Measurements from ENCODE around the gene ACSM6.

Gene ACSM6

DNA sequence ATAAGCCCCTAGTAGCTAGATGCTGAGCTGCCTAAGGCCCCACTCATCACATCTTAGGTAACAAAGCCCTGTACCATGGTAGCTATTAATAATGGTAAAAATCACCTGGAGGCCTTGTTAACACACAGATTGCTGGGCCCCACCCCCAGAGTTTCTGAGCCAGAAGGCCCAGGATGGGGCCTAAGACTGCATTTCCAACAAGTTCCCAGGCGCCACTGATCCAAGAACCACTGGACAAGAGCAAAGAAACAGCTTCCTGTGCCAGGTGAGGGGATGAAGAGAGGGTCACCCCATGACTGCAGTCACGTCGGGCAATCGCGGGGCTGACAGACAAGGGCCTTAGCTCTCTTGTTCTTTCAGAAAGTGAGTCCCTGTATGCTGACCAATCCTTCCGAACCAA lies 46.8 kb downstream of the ACSM6 start:
- H3K27me3 ChIP-seq = no peaks in the 10 kb centered on the region
- H3K4me1 ChIP-seq (ENCODE audit: control insufficient read depth in 1 of 2, insufficient read depth in 1 of 2, low read depth in 1 of 2, low read length in 1 of 2) = no peaks in the 10 kb centered on the region
- TF ChIP-seq, protein P1, sequence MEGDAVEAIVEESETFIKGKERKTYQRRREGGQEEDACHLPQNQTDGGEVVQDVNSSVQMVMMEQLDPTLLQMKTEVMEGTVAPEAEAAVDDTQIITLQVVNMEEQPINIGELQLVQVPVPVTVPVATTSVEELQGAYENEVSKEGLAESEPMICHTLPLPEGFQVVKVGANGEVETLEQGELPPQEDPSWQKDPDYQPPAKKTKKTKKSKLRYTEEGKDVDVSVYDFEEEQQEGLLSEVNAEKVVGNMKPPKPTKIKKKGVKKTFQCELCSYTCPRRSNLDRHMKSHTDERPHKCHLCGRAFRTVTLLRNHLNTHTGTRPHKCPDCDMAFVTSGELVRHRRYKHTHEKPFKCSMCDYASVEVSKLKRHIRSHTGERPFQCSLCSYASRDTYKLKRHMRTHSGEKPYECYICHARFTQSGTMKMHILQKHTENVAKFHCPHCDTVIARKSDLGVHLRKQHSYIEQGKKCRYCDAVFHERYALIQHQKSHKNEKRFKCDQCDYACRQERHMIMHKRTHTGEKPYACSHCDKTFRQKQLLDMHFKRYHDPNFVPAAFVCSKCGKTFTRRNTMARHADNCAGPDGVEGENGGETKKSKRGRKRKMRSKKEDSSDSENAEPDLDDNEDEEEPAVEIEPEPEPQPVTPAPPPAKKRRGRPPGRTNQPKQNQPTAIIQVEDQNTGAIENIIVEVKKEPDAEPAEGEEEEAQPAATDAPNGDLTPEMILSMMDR (IDR thresholded peaks at IDR 0.05) = no peak
- H3K27ac ChIP-seq = no peak overlapping the region
- H3K36me3 ChIP-seq = no peaks in the 10 kb centered on the region
- no peaks in the 10 kb centered on the region for H3K9me3 ChIP-seq
- no peak overlapping the region for H3K4me3 ChIP-seq (ENCODE audit: low read depth in 1 of 2, low read length in 1 of 2)

- Histone ChIP-seq H3K4me3 (ENCODE audit: low read depth in 1 of 2, low read length in 1 of 2) (no peak overlapping the region), H3K9me3 (no peaks in the 10 kb centered on the region), H3K27me3 (no peaks in the 10 kb centered on the region), H3K4me1 (ENCODE audit: control insufficient read depth in 1 of 2, insufficient read depth in 1 of 2, low read depth in 1 of 2, low read length in 1 of 2) (no peaks in the 10 kb centered on the region), H3K27ac (no peak overlapping the region), H3K36me3 (no peaks in the 10 kb centered on the region)
- TF ChIP-seq, protein P1 (IDR thresholded peaks at IDR 0.05) = no peak
Observed at GRCh38 chr10:95241533-95241932, 47.5 kb downstream of the ACSM6 start.

DNA sequence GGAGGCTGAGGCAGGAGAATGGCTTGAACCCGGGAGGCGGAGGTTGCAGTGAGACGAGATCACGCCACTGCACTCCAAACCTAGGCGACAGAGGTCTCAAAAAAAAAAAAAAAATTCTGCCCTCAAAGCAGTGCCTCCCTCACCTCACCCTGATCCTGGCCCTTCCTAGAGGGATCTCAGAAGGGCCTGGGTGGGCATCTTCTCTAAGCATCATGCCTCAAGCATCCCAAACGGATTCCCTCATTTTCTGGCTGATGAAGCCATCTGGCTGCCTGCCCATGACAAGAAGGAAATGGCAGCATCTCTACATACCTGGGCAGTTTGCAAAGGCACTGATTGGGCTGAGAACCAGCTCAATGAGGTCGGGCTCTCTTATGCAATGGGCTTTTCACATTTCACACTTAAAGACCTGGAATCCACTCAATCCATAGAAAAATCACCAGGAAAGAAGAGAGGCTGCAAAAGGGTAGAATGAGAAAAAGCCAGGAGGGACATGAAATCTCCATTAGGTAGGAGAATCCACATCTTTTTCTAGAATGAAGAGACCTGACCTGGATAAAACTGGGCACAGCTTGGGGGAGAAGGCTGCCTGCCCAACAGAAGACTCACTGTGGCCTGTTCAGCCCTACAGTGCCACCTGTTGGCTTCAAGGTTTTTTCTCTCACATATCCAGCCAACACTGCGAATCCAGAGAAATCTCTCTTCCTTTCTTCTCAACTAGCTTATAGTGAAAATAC lies 48.7 kb downstream of the ACSM6 start:
- Histone ChIP-seq H3K27ac (no peak overlapping the region), H3K36me3 (no peaks in the 10 kb centered on the region), H3K4me3 (ENCODE audit: low read depth in 1 of 2, low read length in 1 of 2) (no peak overlapping the region), H3K4me1 (ENCODE audit: control insufficient read depth in 1 of 2, insufficient read depth in 1 of 2, low read depth in 1 of 2, low read length in 1 of 2) (no peaks in the 10 kb centered on the region), H3K9me3 (no peaks in the 10 kb centered on the region), H3K27me3 (no peaks in the 10 kb centered on the region)
- TF ChIP-seq, protein P1 (IDR thresholded peaks at IDR 0.05) = no peak

- Histone ChIP-seq H3K27ac (no peak overlapping the region), H3K4me1 (ENCODE audit: control insufficient read depth in 1 of 2, insufficient read depth in 1 of 2, low read depth in 1 of 2, low read length in 1 of 2) (no peaks in the 10 kb centered on the region), H3K27me3 (no peaks in the 10 kb centered on the region), H3K9me3 (no peaks in the 10 kb centered on the region), H3K36me3 (no peaks in the 10 kb centered on the region), H3K4me3 (ENCODE audit: low read depth in 1 of 2, low read length in 1 of 2) (no peak overlapping the region)
- TF ChIP-seq, protein P1 (IDR thresholded peaks at IDR 0.05) = no peak
Observed at GRCh38 chr10:95243318-95243617, 49.2 kb downstream of the ACSM6 start.

DNA sequence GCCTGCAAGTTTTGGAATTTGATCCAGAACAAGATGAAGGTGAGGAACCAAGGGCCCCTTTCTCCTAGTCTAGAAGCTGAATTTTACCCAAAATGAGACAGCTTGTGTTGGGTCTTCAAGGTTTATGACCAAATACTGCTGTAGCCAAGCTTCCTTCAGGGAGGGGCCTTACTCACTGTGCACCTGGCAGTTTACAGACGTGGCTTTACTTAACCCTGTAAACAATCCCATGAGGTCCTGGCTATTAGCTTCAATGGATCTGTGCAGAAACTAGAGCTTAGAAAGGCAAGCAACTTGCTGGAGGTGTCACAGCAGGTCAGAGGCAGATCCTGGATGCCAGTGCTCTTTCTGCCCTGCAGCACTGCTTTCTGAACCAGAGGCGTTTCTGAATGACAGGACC lies 50.1 kb downstream of the ACSM6 start:
- TF ChIP-seq, protein P1 (IDR thresholded peaks at IDR 0.05) = no peak
- Histone ChIP-seq H3K36me3 (no peaks in the 10 kb centered on the region), H3K9me3 (no peaks in the 10 kb centered on the region), H3K27me3 (no peaks in the 10 kb centered on the region), H3K27ac (no peak overlapping the region), H3K4me1 (ENCODE audit: control insufficient read depth in 1 of 2, insufficient read depth in 1 of 2, low read depth in 1 of 2, low read length in 1 of 2) (no peaks in the 10 kb centered on the region), H3K4me3 (ENCODE audit: low read depth in 1 of 2, low read length in 1 of 2) (no peak overlapping the region)
